Spinal cord (tissue), 10 donors: ENCODE results near the gene MET. TPM values are rescaled to one million over a fixed set of nuclear protein-coding genes. Genes with fewer than 3 reads are reported as not detected.

Experiments used
- DNase-seq, 6 donors: peaks; one replicate each; pipeline versions ENCODE4 v3.0.0 to v3.0.0-alpha.2; 2013 to 2015; ENCODE audit warnings: low spot score in 6 of 6, low read depth in 4 of 6
- H3K27ac ChIP-seq: one replicate; pipeline ENCODE4 v1.5.1; 2013; ENCODE audit warnings: low read depth, low read length, control low read depth
- H3K27me3 ChIP-seq: one replicate; pipeline ENCODE4 v1.6.1; 2013; ENCODE audit warnings: low read length; ENCODE audit not compliant: control insufficient read depth, insufficient read depth
- H3K36me3 ChIP-seq: one replicate; pipeline ENCODE4 v1.6.1; 2013; ENCODE audit warnings: low read length; ENCODE audit not compliant: control insufficient read depth, insufficient read depth
- H3K4me1 ChIP-seq: one replicate; pipeline ENCODE4 v1.6.1; 2013; ENCODE audit warnings: low read length; ENCODE audit not compliant: control insufficient read depth, insufficient read depth
- H3K4me3 ChIP-seq: one replicate; pipeline ENCODE4 v1.5.1; 2013; ENCODE audit warnings: low read depth, low read length, control low read depth
- H3K9me3 ChIP-seq: one replicate; pipeline ENCODE4 v1.6.1; 2013; ENCODE audit warnings: low read length; ENCODE audit not compliant: control insufficient read depth, insufficient read depth
- WGBS: methylation state at CpG from one replicate; pipeline ENCODE4 v1.1.5; 2013; ENCODE audit warnings: missing lambda C conversion rate; ENCODE audit not compliant: insufficient coverage; 5-methylcytosine and 5-hydroxymethylcytosine counted together
- polyA plus RNA-seq, 2 donors: library from polyadenylated mRNA; unstranded; fragments of 120-200 nt; gene quantifications; one replicate each; pipeline ENCODE4 v1.2.1, GENCODE V29; 2013; ENCODE audit not compliant: insufficient read length in 2 of 2
- total RNA-seq, 2 donors: library from RNA; depleted of rRNA in 1 of 2; stranded (reverse); fragments of 120-200 nt in 1 of 2; fragments of >200 nt in 1 of 2; gene quantifications; one replicate each; pipeline versions ENCODE4 v1.2.3 to v1.2.4, GENCODE V29; 2013 to 2014
- donor health status: healthy.

The MET gene
- total and polyA plus RNA-seq, 4 donors, result 2.4 to 27.8 (median 10.0) TPM

DNA sequence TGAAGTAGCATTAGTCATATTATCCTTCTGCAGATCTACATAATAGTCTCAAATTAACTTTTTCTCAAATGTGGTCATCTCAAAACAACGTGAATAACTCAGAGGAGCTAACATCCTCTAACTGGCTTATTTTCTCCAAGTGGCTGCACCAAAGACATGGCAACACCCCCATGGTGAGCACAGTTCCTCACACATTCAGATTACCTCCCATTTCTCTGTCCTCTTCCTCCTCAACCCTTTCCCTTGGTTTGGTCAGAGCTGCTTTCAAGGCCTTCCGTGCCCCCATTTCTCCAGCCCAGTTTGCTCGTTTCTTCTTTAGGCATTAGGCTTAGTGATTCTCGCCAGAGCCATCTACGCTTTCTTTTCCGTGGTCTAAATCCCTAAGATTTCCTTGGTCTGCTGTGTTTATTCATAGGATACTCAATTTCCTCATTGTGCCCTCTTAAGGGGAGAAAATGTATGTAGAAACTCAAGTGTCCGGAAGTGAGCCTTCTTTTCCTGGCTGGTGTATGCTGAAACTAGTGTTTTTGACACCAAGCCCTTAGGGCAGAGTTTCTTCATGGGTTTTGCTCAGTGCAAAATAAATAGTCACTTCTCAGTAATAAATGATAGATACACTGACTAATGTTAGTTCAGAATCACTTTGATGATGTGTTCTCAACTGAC, 2.6 kb downstream of the MET start:
- no peak overlapping the region for H3K27ac ChIP-seq
- H3K36me3 ChIP-seq, result no peaks in the 10 kb centered on the region
- no peaks in the 10 kb centered on the region for H3K9me3 ChIP-seq
- no peak for DNase-seq
- 77% methylated on average over 7 of the region's 7 CpGs for WGBS
- no peak overlapping the region for H3K4me3 ChIP-seq
- H3K27me3 ChIP-seq, result peaks cover 22% of the 10 kb centered on the region
- H3K4me1 ChIP-seq, result peaks cover 12% of the 10 kb centered on the region

DNA sequence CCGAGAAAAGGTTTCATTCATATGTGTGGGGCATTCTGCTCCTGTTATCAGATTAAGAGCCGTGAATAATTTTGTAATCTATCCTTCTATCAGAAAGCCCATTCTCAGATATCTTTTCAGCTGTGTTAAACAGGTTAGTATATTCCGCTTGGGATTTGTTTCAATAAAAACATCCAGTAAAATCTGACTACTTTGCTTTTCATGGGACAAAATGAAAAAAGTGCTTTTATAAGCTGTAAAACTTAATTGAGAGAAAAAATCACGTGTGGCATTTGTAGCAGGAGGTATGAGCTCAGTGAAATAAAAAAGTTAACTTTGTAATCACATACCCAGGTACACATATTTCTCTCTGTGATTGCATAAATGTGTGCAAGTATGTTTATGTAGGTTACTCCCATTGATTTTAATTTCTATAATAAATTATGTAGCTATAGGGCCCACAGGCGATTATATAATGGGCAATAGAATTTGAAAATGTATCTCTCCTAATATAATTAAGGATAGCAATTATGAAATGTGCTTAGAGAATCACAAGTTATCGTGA, 3.9 kb downstream of the MET start:
- WGBS, result no CpG with 5 or more reads among the region's 6 CpGs
- Histone ChIP-seq H3K36me3 (no peaks in the 10 kb centered on the region), H3K4me3 (no peak overlapping the region), H3K9me3 (no peaks in the 10 kb centered on the region), H3K4me1 (peaks cover 12% of the 10 kb centered on the region), H3K27me3 (peaks cover 19% of the 10 kb centered on the region), H3K27ac (no peak overlapping the region)
- DNase-seq, result no peak

DNA sequence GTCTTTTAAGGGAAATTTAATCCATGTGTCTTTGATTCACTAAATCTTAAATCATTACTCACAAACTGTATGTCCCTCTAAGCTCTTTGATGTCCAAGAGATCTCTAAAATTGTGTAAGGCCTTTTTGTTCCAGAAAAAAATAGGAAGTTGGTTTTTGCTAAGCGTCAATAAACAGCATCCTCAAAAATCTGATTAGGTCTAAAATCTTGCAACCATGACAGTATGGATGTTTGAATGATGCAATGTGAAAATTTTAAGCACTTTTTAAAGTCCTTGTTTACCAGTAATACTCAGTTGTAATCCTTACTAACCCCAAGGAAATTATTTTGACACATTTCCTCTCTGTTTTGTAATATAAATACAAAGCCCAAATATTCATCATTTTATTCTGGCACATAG, 6.8 kb downstream of the MET start:
- no peaks in the 10 kb centered on the region for H3K36me3 ChIP-seq
- H3K27ac ChIP-seq, result no peak overlapping the region
- no peak overlapping the region for H3K4me3 ChIP-seq
- no CpG with 5 or more reads among the region's 1 CpG for WGBS
- H3K4me1 ChIP-seq, result no peaks in the 10 kb centered on the region
- DNase-seq, result no peak
- no peaks in the 10 kb centered on the region for H3K27me3 ChIP-seq
- no peaks in the 10 kb centered on the region for H3K9me3 ChIP-seq

DNA sequence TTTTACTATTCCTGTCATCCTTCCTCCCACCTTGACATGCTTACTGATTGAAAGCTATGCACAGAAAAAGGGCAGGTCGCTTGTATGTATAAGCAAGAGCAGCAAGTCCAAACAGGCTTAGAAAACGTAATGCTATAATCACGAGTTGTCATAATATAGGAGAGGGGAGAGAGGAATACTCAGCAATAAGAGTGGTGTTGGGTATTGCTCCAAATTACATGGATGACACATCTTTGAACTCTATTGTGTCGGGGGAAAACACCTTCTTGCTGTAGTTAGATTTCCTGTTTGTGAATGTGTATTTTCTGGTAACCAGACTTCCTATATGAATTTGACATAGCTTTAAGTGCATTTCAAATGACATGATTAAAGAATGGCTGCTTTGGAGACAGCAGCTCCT, 7.5 kb downstream of the MET start:
- Histone ChIP-seq H3K27ac (no peak overlapping the region), H3K9me3 (no peaks in the 10 kb centered on the region), H3K27me3 (no peaks in the 10 kb centered on the region), H3K36me3 (no peaks in the 10 kb centered on the region), H3K4me1 (no peaks in the 10 kb centered on the region), H3K4me3 (no peak overlapping the region)
- WGBS, result 77% methylated on average over 2 of the region's 4 CpGs
- peak in 1 of 6 donors; percentile 12 for DNase-seq

DNA sequence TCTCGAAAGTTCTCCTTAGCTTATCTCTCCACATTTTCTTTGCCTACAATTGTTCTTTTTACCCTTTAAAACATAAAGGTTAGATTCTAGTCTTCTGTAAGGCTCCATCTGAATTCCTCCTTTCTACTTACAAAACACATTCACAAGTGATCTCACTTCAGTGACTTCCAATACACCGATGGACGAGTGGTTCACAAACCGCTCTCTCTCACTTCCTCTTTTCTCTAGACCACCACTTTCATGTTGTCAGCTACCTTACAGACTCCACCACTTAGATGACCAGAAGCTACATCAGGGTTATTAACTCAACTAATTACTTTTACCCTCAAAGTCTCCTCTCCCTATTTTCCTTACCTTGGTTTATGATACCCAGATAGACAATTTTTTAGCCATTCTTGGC, 11.8 kb downstream of the MET start:
- DNase-seq, result no peak
- Histone ChIP-seq H3K4me1 (no peaks in the 10 kb centered on the region), H3K4me3 (no peak overlapping the region), H3K9me3 (no peaks in the 10 kb centered on the region), H3K36me3 (no peaks in the 10 kb centered on the region), H3K27ac (no peak overlapping the region), H3K27me3 (no peaks in the 10 kb centered on the region)
- WGBS, result 92% methylated on average over 4 of the region's 4 CpGs

DNA sequence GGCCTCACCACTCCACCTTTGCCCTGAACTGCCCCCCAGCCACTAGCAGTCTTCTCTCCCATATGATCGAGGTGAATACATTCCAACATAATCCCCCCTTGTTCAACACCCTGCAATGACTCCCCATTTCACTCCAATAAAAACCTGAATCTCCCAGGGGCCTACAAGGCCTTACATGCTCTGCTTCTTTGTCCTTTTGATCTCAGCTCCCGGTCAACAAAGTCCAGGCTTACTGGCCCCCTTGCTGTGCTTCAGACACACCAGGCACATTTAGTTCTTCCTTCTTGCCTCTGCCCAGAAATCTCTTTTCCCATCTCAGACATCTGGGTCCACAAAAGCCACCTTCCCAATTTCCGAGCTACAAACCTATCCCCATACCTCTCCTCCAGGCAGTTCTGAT, 14.0 kb downstream of the MET start:
- Histone ChIP-seq H3K36me3 (no peaks in the 10 kb centered on the region), H3K9me3 (no peaks in the 10 kb centered on the region), H3K27ac (no peak overlapping the region), H3K27me3 (no peaks in the 10 kb centered on the region), H3K4me1 (no peaks in the 10 kb centered on the region), H3K4me3 (no peak overlapping the region)
- no peak for DNase-seq
- WGBS, result 57% methylated on average over 3 of the region's 3 CpGs

DNA sequence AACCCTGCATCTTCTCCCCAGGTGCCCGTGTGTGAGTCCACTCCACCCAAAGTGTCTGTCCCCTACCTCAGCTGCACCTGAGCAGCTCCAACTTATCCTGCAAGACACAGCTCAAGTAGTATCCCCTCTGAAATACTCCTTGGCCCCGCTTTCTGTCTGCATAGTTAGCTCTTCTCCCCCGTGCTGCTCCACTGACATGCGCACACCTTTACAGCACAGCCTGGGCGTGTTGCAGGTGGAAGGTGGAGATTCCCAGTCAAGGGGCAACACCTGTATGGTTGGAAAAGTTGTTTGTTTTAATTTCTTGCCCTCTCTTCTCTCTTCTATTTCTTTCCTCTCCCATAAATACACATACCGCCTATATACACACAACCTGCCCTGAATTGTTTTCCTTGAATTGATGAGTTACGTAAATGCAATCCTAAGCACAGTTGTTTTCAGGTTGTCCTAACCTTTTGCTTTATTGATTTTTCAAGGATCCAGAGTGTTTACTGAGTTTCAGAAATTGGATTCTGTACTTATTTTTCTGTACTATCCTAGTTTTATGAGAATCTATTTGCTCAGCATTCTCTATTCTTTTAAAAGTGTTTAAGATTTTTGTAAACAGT, 14.9 kb downstream of the MET start:
- Histone ChIP-seq H3K4me1 (no peaks in the 10 kb centered on the region), H3K27me3 (no peaks in the 10 kb centered on the region), H3K27ac (no peak overlapping the region), H3K4me3 (no peak overlapping the region), H3K36me3 (no peaks in the 10 kb centered on the region), H3K9me3 (no peaks in the 10 kb centered on the region)
- WGBS, result 92% methylated on average over 1 of the region's 7 CpGs
- no peak for DNase-seq

DNA sequence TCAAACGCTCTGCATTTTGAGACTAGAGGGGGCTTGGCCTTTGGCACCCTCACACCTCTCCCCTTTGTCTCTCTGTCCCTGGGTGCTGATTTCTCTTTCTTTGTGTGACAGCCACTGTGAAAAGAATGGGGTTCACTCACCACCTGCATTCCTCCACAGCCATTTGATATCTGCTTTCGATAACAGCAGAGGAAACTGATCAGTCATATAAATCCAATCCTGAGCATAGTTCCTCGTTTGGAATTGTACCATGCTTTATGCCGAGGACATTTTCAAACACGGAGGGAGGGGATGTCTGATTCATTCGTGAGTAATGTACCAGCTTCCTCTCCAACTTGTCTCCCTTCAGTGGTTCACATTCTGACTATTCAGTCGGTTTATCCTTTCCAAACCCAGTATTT, 15.8 kb downstream of the MET start:
- Histone ChIP-seq H3K27me3 (no peaks in the 10 kb centered on the region), H3K4me1 (no peaks in the 10 kb centered on the region), H3K27ac (no peak overlapping the region), H3K36me3 (no peaks in the 10 kb centered on the region), H3K9me3 (no peaks in the 10 kb centered on the region), H3K4me3 (no peak overlapping the region)
- WGBS, result 28% methylated on average over 5 of the region's 7 CpGs
- no peak for DNase-seq

DNA sequence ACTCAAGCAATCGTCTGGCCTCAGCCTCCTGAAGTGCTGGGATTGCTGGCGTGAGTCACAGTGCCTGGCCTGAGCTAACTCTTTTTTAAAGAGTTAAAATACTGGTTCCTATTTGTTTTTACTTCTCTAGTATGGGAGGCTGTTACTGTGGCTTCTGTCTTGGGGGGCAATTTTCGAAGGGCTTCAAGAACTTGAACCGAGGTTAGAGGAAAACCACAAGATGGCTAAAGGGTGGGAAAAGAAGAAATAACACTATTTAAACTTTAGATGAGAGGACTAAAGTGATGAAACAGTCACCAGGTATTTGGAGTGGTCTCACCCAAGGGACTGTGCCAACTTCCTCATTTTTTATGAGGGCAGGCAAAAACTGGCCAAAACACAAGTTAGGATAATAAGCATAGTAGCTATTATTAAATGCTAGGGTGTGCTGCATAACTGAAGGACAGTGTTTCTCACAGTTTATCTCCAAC, 17.8 kb downstream of the MET start:
- Histone ChIP-seq H3K4me3 (no peak overlapping the region), H3K9me3 (no peaks in the 10 kb centered on the region), H3K4me1 (no peaks in the 10 kb centered on the region), H3K36me3 (no peaks in the 10 kb centered on the region), H3K27ac (no peak overlapping the region), H3K27me3 (no peaks in the 10 kb centered on the region)
- WGBS, result 100% methylated on average over 1 of the region's 4 CpGs
- no peak for DNase-seq

DNA sequence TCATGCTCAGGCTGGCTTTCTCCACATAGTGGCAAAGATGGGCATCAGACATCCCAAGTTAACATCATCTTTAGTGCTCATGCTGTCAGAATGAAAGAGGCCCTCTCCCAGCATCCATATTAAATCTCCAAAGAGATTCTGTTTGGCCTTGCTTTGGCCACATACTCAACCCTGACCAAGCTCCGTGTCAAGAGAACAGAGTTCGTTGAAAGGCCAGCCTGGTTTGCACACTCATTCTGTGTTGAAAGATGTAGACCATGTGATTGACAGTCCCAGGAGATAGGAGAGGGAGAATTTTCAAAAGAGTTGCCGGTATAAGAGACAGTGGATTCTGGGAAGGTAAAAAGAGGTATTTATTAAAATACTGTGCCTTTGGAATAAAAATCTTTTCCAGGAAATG, 19.7 kb downstream of the MET start:
- H3K4me1 ChIP-seq, result no peaks in the 10 kb centered on the region
- no peaks in the 10 kb centered on the region for H3K27me3 ChIP-seq
- H3K4me3 ChIP-seq, result no peak overlapping the region
- 63% methylated on average over 2 of the region's 3 CpGs for WGBS
- no peak for DNase-seq
- H3K9me3 ChIP-seq, result no peaks in the 10 kb centered on the region
- no peak overlapping the region for H3K27ac ChIP-seq
- no peaks in the 10 kb centered on the region for H3K36me3 ChIP-seq
